ENCODE results near the gene AGAP1. TPM values are rescaled to one million over a fixed set of nuclear protein-coding genes. Genes with fewer than 3 reads are reported as not detected.

Gene AGAP1
- total RNA-seq, 4 donors from 2014 or later: 7.2 to 19.6 (median 15.2) TPM

GRCh38 chr2:236092714-236093113, 598.9 kb downstream of the AGAP1 start:
- intact Hi-C loops (cut with DNase I): no loop called here
- no peaks in the 10 kb centered on the region for H3K4me1 ChIP-seq

GRCh38 chr2:236093134-236093533, 599.3 kb downstream of the AGAP1 start:
- intact Hi-C loops (cut with DNase I): no loop called here
- Histone ChIP-seq H3K9me3 (no peaks in the 10 kb centered on the region), H3K27me3 (no peaks in the 10 kb centered on the region), H3K4me3 (no peak overlapping the region), H3K36me3 (no peaks in the 10 kb centered on the region), H3K27ac (no peak overlapping the region), H3K4me1 (no peaks in the 10 kb centered on the region)
- TF ChIP-seq POLR2A (IDR thresholded peaks at IDR 0.05) (no peak), CTCF (IDR thresholded peaks at IDR 0.05) (no peak)
- no peak for DNase-seq
- 69 to 87% methylated on average over 5 to 6 of the region's 6 CpGs for WGBS, 2 donors

More at GRCh38 chr2:236092714-236093113, 598.9 kb downstream of the AGAP1 start:
- no peak for DNase-seq
- H3K27me3 ChIP-seq: no peaks in the 10 kb centered on the region
- H3K27ac ChIP-seq: no peak overlapping the region
- no peak overlapping the region for H3K4me3 ChIP-seq
- H3K36me3 ChIP-seq: no peaks in the 10 kb centered on the region
- H3K9me3 ChIP-seq: no peaks in the 10 kb centered on the region
- TF ChIP-seq POLR2A (IDR thresholded peaks at IDR 0.05) (no peak), CTCF (IDR thresholded peaks at IDR 0.05) (no peak)
- 87 to 89% methylated on average over 4 of the region's 4 CpGs for WGBS, 2 donors

- WGBS, 2 donors: 90 to 96% methylated on average over 2 of the region's 2 CpGs
- no peaks in the 10 kb centered on the region for H3K4me1 ChIP-seq
- no peaks in the 10 kb centered on the region for H3K27me3 ChIP-seq
- H3K36me3 ChIP-seq: no peaks in the 10 kb centered on the region
- no peak for DNase-seq
- H3K4me3 ChIP-seq: no peak overlapping the region
- intact Hi-C loops (cut with DNase I): no loop called here
- no peak for TF ChIP-seq POLR2A (IDR thresholded peaks at IDR 0.05)
- TF ChIP-seq CTCF (IDR thresholded peaks at IDR 0.05): no peak
- no peaks in the 10 kb centered on the region for H3K9me3 ChIP-seq
- no peak overlapping the region for H3K27ac ChIP-seq
These were observed 601.7 kb downstream of the AGAP1 start for GRCh38 chr2:236095504-236095903.

- intact Hi-C loops (cut with DNase I): no loop called here
These were observed 607.6 kb downstream of the AGAP1 start for GRCh38 chr2:236101311-236101950.

GRCh38 chr2:236102971-236103370, 609.1 kb downstream of the AGAP1 start:
- intact Hi-C loops (cut with DNase I): no loop called here
- Histone ChIP-seq H3K9me3 (no peaks in the 10 kb centered on the region), H3K27me3 (no peaks in the 10 kb centered on the region), H3K36me3 (no peaks in the 10 kb centered on the region), H3K4me1 (peaks cover 0 to 4% (median 0%) of the 10 kb centered on the region in 3 donors), H3K27ac (no peak overlapping the region), H3K4me3 (no peak overlapping the region)
- DNase-seq: no peak
- no peak for TF ChIP-seq POLR2A (IDR thresholded peaks at IDR 0.05)
- TF ChIP-seq CTCF (IDR thresholded peaks at IDR 0.05): no peak
- 89 to 90% methylated on average over 5 to 9 of the region's 10 CpGs for WGBS, 2 donors

More at GRCh38 chr2:236101311-236101950, 607.6 kb downstream of the AGAP1 start:
- Histone ChIP-seq H3K36me3 (no peaks in the 10 kb centered on the region), H3K27me3 (no peaks in the 10 kb centered on the region), H3K4me1 (no peaks in the 10 kb centered on the region), H3K9me3 (no peaks in the 10 kb centered on the region), H3K27ac (no peak overlapping the region), H3K4me3 (no peak overlapping the region)
- 89 to 95% methylated on average over 25 to 27 of the region's 29 CpGs for WGBS, 2 donors
- DNase-seq: no peak
- no peak for TF ChIP-seq CTCF (IDR thresholded peaks at IDR 0.05)
- no peak for TF ChIP-seq POLR2A (IDR thresholded peaks at IDR 0.05)
